ENCODE measurements around the gene CEACAM20. TPM values are rescaled to one million over a fixed set of nuclear protein-coding genes. Genes with fewer than 3 reads are reported as not detected.
"Not testable (repeated sequence)": the region's sequence is repeated elsewhere in the genome, so short reads cannot be mapped to it uniquely, and the experiment has no call there.

CEACAM20 gene
- polyA plus RNA-seq (ENCODE audit: insufficient read depth in 1 of 5, insufficient read length in 5 of 5, low replicate concordance in 1 of 5) = not detected
- long read RNA-seq, donor 1 = 0 reads
- long read RNA-seq, donor 2 = 0 reads
- long read RNA-seq, donor 3 = 0 reads
- long read RNA-seq, donor 4 = 0 reads
- long read RNA-seq, donor 5 = 0 reads
- long read RNA-seq, donor 6 = 0 reads
- long read RNA-seq, donor 7 = 0 reads
- long read RNA-seq, donor 8 = 0 reads

GRCh38 chr19:44529536-44529935 lies at the start of gene CEACAM20:
Gene CEACAM20, minus strand, starts transcription at chr19:44529675. Its CDS starts 166 bp downstream, at chr19:44529509.
- no peak for DNase-seq

- DNase-seq = no peak
These were observed 48.0 kb upstream of the CEACAM20 start for GRCh38 chr19:44577566-44577874.

- no peak for DNase-seq
These were observed 47.5 kb upstream of the CEACAM20 start for GRCh38 chr19:44576843-44577565.

- DNase-seq = no peak
These were observed 45.7 kb upstream of the CEACAM20 start for GRCh38 chr19:44575116-44575700.

- no peak for DNase-seq
These were observed 44.9 kb upstream of the CEACAM20 start for GRCh38 chr19:44574186-44574950.

GRCh38 chr19:44573627-44574026 lies 44.2 kb upstream of the CEACAM20 start:
- no peak for DNase-seq

GRCh38 chr19:44573183-44573582 lies 43.7 kb upstream of the CEACAM20 start:
- DNase-seq = no peak

- DNase-seq = no peak
These were observed 43.1 kb upstream of the CEACAM20 start for GRCh38 chr19:44572581-44572900.

- DNase-seq = no peak
These were observed 42.5 kb upstream of the CEACAM20 start for GRCh38 chr19:44571830-44572580.

- DNase-seq = peak; percentile 42 to 71
These were observed 41.7 kb upstream of the CEACAM20 start for GRCh38 chr19:44570984-44571684.

GRCh38 chr19:44570603-44570983 lies 41.1 kb upstream of the CEACAM20 start:
- DNase-seq = no peak

- no peak for DNase-seq
These were observed 38.3 kb upstream of the CEACAM20 start for GRCh38 chr19:44567745-44568144.

GRCh38 chr19:44566984-44567383 lies 37.5 kb upstream of the CEACAM20 start:
- DNase-seq = no peak

- not testable (repeated sequence) for DNase-seq
These were observed 33.7 kb upstream of the CEACAM20 start for GRCh38 chr19:44563086-44563655.

- no peak for DNase-seq
These were observed 28.5 kb upstream of the CEACAM20 start for GRCh38 chr19:44557933-44558332.

- DNase-seq = no peak
These were observed 25.3 kb upstream of the CEACAM20 start for GRCh38 chr19:44554641-44555246.

GRCh38 chr19:44553478-44554171 lies 24.1 kb upstream of the CEACAM20 start:
- no peak for DNase-seq

- no peak for DNase-seq
These were observed 22.8 kb upstream of the CEACAM20 start for GRCh38 chr19:44552324-44552723.

- no peak for DNase-seq
These were observed 22.4 kb upstream of the CEACAM20 start for GRCh38 chr19:44551850-44552249.

- not testable (repeated sequence) for DNase-seq
These were observed 21.5 kb upstream of the CEACAM20 start for GRCh38 chr19:44550976-44551375.
